Panc1 (cell line): ENCODE measurements around the gene ZMIZ2.

Experiments used
- CTCF ChIP-seq: fragments of 450-650 bp; IDR thresholded peaks from 2 replicates; pipeline ENCODE4 v1.5.1; 2017; ENCODE audit warnings: mild to moderate bottlenecking
- POLR2AphosphoS5 ChIP-seq: IDR thresholded peaks from 2 replicates; pipeline ENCODE4 v1.6.1; 2012; ENCODE audit warnings: mild to moderate bottlenecking, low read depth, low read length, moderate library complexity
- REST ChIP-seq, 2 experiments: IDR thresholded peaks; 2 replicates each; pipeline ENCODE4 v1.6.1; 2011 to 2012; ENCODE audit warnings: low read depth in 2 of 2, control low read depth in 1 of 2, low read length in 1 of 2, mild to moderate bottlenecking in 1 of 2, moderate library complexity in 1 of 2; ENCODE audit not compliant: insufficient read depth in 1 of 2
- SIN3A ChIP-seq: IDR thresholded peaks from 2 replicates; pipeline ENCODE4 v1.6.1; 2012; ENCODE audit warnings: low read depth, mild to moderate bottlenecking, low read length, moderate library complexity, borderline replicate concordance; ENCODE audit not compliant: insufficient read depth
- TCF7L2 ChIP-seq: IDR thresholded peaks from 2 replicates; pipeline ENCODE4 v1.6.1; 2011; ENCODE audit warnings: mild to moderate bottlenecking, low read depth, low read length, inconsistent platforms

GRCh38 chr7:44791278-44792219 is 42.9 kb downstream of the ZMIZ2 start:
- TF ChIP-seq SIN3A (no peak), CTCF (no peak), TCF7L2 (no peak), REST (IDR thresholded peaks at IDR 0.05; ENCODE audit: insufficient read depth in 1 of 2, low read depth in 2 of 2, low read length in 1 of 2) (no peak), POLR2AphosphoS5 (no peak)
